GM19240 (cell line): ENCODE results near the gene ICE2.
"Not testable (repeated sequence)": the region's sequence is repeated elsewhere in the genome, so short reads cannot be mapped to it uniquely, and the experiment has no call there.

Experiments used
- DNase-seq: peaks from one replicate; pipeline ENCODE4 v3.0.0; 2011; ENCODE audit warnings: low spot score; ENCODE audit not compliant: insufficient read length

Gene ICE2

DNA sequence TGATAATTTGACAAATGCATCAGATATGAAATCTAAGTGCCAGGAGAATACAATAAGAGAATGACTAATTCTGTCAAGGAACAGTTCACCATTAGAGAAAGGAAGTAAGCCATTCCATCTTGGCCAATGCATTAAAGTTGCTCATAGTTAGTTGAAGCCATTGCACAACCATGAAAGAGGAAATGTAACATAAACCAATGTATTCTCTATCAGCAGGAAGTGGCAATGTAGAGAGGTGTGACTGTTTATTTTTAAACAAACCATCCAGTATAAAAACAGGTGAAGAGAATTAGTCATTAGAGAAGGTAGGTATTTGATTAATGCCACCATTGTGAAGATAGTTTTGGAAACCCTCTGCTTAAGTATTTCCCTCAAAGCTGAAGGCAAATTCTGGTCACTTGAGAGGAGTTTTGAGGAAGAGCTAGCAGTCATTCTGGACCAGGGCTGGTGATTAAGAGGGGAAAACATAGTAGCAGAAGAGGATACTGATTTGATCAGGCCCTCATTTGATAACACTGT lies 70.4 kb downstream of the ICE2 start:
- DNase-seq = no peak

DNA sequence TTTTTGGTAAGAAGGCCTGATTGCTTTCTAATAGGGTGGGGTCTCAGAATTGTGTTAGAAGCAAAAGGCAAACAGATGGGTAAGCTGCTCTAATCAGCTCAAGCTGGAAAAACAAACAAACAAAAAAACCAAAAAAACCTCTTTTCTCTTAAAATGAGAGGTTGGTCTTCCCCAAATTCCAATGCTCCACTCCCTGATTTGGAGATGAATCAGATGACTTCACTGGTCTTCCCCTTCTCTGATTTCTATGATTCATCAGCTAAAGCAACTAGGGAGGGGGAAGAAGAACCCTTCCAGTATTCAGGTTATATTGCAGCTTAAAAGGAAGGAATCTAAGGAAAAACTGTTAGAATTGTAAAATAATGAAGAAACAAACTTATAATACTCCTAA lies 71.5 kb downstream of the ICE2 start:
- no peak for DNase-seq

DNA sequence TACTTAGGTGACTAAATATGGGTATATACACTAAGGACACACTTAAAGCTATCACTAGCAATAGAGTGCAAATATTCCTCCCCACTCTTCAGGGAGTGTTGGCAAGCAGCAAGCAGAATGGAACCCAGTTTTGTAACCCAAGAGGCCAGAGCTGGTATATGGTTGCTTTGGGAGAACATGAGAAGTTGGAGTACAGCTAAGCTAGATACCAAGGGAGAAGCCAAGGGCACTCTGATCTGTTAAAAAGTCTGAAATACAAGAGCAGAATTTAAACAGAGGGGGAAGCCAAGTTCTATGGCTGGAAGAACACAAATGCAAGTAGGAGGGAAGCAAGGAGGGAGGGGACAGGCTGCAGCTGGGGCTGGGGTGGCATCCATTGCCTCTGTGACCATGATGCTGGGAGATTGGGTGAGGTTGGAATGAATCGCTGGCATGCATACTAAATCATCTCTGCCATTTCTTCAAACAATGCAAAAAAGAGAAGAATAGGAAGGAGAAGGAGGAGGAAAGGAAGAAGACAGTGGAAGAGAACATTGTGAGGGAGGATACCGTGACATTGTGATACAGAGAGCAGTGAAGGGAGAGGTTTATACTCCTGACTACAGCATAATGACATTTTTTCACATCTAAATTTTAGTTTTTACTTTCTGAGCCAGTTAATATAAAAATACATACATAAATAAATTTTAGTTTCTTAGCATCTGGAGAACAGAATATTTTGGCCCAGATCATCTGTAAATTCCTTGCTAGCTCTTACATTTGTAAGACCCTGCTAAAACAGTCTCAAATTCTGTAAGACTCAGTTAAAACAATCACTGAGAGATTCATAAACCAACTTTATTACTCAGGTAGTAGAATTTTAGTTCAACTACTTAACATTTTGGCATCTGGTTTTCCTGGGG lies 72.2 kb downstream of the ICE2 start:
- no peak for DNase-seq

DNA sequence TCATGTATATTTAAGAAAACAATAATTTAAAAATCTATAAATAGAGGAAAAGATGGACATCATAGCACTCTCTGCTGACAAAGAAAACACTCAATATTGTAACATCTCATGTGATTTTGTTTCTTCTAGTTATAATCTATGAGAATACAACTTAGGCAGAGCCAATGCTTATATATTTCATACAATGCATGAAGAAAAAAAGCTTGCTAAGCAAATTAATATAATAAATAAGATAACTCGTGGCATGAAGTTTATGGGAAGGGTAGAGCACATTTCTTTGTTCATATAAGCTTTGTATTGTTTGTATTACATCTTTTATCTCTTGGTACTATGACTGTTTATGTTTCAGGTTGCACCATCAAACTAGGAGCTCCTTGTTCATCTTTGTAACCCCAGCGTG lies 73.5 kb downstream of the ICE2 start:
- no peak for DNase-seq

DNA sequence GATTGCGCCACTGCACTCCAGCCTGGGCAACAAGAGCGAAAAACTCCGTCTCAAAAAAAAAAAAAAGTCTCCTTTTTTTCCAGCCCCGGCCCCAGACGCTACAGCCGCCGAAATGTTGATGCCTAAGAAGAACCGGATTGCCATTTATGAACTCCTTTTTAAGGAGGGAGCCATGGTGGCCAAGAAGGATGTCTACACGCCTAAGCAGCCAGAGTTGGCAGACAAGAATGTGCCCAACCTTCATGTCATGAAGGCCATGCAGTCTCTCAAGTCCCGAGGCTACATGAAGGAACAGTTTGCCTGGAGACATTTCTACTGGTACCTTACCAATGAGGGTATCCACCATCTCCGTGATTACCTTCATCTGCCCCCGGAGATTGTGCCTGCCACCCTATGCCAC lies 74.6 kb downstream of the ICE2 start:
- not testable (repeated sequence) for DNase-seq

DNA sequence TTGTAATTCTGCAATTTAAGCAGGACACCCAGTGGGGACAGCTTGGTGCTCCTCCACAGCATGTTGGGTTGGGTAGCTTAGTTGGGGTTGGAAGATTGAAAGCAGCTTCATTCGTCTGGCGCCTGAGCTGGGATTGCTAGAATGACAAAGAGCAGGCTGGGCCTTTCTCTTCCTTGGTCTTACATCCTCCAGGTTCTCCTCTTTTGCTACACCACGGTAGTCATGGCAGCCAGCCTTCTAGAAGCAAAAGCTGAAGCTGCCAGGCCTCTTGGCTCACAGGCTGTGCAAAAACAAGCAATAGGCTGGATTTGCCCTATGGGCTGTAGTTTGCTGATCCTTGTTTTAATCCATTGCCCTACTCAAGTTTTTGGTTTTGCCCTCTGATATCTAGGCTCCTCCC lies 78.0 kb downstream of the ICE2 start:
- no peak for DNase-seq

DNA sequence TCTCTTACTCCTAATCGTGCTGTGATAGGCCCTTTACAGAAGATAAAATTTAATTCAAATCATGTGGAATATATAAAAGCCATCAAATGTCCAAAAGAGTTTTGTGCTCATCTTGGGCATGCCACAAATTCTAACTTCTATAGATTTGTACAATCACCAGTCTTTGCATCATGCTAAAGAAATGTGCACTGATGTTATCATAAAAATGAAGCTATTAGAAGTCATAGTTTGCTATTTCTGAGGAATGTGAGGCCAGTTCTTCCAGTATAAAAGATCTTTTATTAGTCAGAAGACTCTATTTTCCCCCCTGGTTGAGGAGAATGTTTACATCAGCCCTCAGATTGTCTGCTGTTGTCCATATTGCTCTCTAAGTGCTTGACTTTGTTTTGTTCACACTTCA lies 79.0 kb downstream of the ICE2 start:
- DNase-seq = no peak

DNA sequence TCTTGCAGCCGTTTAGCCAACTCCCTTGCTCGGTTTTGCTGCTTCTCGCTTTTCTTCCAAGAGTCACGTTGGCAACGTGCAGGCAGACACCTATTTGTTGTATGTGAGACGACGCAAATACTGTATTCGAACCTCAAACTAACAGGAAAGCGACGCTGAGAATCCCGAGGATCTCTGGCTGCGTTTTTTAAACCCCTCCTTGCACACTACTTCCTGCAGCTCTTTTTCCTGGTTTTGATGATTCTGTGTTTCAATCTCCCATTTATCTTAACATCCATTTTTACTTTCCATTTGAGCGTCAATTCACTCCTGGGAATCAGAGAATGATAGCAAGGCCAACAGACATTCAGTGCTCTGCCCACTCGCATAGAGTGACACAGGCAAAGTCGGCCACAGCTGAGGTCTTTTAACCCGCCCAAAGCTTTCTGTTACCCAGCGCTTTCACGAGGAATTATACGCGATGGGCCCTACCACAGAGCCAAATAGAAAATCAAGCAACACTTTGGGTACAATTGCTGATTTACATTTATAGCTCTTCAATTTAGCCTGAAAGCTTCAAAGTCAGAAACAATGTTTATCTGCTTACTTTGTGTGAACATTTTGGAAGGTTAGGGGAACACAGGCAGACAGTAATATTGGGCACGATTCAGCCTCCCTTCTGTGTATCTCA lies 79.6 kb downstream of the ICE2 start:
- DNase-seq = no peak

DNA sequence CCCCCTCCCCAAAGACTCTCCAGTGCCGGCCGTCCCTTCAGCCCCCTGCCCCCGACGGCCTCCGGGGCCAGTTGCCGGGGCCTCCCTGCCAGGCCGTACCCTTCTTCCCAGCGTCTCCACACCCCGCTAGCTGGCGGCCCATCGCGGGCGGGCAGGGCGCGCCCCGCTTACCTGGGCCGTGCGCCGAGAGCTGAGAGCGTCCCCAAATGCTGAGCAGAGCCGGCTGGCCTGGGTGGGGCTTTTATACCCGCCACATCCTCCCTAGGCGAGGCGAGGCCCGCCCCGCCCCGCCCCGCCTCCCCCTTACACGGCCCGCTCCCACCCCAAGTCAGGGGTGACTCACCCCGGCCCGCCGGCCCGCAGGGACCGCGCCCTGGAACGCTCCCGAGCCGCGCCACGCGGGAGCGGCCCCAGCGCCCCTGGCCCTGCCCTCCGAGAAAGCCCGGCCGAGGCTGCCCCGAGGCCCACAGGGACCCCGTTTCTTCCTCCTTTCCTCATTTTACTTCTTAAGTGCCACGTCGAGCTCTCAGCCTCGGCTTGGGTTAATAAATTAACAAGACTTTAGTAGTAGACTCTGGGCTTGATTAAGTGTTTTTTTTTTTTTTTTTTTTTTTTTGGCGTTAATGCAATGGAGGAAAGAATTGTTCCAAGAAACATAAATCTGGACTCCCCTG lies 81.0 kb downstream of the ICE2 start, which contains the start of gene ANXA2:
TSS of gene ANXA2 (minus strand) at position 215 of the 674 bp plus-strand sequence. CDS start 11,911 bp downstream, outside the sequence.
- peak; percentile 51 for DNase-seq

DNA sequence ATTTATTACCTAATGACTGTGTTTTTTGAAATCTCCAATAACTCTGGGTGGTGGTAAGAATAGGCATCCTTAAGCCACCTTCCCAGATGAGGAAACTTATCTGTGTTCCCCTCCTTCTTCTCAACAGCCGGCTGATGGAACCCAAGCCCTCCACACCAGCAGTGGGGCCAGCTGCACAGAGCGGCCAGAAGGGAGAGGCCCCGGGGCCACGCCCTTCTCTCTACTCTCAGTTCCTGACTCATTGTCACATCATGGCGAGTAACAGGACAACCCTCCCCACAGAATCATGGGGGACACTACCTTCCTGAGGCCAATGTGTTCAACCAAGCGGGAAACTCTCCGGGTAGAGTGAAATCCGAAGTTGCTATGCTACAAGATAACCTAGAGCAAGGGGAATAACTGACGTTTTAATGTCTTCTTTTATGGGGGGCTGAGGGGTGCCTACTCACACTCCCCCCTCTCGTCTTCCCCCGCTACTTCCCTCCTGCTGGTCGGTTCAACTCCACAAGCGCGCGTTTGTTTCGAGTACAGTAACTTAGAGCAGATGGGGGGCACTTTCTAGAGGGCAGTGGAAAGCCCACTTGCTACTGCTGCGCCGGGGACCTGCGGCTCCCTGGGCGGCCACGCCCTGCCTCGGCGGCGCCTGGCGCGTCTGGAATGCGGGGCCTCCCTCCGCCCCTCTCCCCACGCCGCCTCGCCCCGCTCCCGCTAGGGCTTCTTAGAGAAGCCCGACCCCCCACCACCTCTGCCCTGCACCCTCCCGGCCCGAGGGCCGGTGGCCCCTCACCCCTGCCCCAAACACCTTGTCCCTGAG lies 81.8 kb downstream of the ICE2 start:
- peak; percentile 48 for DNase-seq

DNA sequence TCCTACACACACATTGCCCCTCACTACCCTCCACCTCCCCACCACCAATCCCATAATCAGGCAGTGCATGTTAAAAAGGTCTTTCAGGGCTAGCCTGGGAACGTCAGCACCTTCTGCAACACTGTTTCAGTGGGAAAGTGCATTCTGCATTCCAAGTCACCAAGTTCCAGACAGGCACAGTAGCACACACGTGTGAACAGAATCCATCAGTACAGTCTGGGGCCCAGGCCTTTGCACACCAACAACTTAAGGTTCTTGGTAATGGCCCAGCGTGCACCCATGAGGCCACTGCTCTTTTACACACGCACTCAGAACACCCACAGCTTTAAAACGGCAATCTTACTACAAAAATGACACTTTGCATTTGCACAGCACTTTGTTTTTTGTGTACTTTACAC lies 82.4 kb downstream of the ICE2 start:
- DNase-seq = no peak

DNA sequence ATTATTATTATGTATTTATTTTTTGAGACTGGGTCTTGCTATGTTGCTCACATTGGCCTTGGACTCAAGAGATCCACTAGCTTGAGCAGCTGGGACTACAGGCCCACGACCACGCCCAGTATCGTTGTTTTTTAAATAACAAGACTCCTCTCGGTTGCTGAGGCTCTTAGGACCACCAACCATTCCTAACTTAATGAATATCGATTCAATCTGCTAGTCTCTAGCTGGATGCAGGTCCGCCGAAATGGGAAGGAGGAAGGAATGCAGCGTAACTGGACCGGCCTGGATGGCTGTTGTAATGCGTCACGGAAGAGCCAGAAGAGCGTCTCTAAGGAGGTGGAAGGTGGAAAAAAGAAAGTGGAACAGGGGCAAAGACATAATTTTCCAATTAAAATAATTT lies 82.8 kb downstream of the ICE2 start:
- no peak for DNase-seq

DNA sequence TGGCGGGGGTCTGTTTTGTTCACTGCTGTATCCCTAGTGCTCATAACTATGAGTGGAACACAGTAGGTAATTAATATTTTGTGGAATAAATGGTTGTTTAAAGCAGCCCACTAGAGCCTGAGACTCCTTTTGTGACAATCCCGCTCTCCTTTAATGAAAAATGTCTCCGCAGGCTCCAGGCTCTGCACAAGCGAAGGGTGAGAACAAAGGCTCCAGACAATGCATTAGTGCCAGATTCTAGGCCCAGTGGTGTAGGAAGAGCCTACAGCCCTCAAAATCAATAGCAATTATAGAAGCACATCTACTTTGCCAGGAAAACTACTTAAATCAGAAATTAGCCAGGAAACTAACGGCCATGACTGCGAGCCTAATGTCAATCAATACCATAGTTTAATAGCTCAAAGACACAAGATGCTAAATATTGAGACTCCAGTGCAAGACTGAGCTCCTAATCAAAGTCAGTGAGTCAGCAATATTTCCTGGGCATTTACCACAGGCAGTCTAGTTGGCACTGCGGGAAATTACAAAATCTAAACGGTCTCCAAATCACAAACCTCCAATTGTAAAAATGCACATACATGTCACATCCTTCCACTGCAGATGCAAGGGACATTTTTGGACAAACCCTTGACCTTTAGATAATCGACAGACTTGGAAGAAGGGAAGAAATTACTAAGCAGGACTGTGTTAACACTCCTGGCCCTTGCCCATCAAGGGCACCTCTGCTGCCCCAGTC lies 83.5 kb downstream of the ICE2 start:
- DNase-seq = no peak

DNA sequence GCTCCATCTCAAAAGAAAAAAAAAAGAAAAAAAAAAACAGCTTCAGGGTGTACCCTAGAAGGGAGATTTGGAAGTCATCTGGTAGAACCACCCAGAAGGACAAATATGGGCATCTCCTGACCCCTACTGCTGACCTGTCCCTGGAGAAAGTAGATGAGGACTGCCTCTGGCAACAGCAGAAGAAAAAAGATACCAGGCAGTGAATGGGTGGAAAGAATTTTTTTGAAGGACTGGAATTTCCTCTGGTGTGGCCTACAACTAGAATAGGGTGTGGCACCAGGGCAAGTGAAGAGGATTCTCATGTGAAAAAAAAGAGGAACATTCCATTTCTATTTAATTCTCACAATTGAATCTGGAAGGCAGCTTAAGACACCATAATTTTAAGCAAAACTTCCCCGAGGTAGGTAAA lies 84.2 kb downstream of the ICE2 start:
- no peak for DNase-seq

DNA sequence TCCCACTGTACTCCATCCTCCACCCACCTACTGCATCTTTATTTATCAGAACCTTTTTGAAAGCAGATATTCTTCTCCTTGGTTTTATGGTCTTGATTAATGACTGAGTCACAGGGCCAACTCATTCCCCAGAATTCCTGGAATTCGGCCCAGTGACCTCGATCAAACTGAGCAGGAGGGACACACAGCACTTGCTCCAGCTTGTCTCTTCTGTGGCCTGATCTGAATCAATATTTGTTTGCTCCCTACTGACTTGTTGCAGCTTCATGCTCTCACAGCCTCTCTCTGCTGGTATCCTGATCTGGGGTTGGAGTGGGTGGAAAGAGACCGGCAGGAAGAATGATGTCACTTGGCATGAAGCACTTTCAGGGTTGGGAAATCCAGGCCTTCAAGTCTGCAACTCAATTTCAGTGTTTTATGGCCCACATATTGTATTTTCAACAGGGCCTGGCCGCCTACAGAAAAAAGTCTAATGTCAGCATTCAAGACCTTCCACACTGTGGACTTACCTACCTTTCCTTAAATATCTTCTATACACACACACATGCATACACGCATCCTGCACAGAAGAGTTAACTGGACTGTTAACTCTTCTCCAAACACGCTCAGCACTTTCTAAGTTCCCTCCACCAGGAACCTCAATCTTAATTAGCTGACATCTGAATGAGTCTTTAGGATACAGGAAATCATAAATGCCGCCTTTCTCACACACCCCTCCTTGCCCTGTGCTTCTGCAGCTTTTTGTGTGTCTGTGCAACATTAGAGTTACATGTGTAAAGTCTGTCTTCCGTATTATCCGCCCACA lies 85.8 kb downstream of the ICE2 start:
- no peak for DNase-seq

DNA sequence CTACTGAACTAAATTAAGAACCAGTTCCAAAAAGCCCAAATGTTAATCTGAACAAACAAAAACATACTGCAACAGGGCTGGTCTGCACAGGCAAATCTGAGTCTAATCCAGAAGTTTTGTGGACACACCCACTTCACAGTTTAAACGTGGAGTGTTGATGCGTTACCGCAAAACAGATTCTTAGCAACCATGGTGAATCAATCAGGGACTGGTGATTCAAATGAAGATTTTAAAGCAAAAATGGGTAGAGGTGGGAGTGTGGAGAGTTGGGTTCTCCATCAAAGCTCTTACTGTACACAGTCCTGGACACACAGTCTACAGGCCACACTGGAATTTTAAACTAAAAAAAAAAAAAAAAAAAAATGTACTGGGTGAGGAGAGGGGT lies 86.3 kb downstream of the ICE2 start:
- DNase-seq = no peak

DNA sequence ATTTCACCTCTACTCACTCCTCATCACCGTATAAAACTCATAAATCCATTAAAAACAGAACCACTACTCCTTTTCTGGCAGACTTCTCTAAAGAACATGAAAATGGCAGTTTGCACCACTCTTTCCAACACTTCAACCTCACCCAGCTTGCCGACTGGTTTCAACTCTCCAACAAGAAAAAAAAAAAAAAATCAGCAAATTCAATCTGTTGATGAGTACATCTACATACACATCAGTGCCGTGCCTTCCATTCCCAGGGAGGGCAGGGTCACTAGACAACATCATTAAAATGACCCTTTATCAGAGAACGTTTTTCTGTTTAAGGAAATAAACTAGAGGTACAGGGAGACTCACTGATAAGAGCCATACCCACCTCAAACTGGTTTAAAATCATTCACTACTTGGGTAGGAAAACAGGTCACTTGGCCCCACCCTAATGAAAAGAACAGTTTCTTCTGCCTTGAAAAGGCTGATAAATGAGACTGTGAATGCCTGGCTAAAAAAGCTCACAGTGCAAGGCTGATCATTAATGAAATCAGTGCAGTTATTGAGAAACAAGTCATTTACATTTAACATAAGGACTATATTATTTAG lies 87.1 kb downstream of the ICE2 start:
- no peak for DNase-seq

DNA sequence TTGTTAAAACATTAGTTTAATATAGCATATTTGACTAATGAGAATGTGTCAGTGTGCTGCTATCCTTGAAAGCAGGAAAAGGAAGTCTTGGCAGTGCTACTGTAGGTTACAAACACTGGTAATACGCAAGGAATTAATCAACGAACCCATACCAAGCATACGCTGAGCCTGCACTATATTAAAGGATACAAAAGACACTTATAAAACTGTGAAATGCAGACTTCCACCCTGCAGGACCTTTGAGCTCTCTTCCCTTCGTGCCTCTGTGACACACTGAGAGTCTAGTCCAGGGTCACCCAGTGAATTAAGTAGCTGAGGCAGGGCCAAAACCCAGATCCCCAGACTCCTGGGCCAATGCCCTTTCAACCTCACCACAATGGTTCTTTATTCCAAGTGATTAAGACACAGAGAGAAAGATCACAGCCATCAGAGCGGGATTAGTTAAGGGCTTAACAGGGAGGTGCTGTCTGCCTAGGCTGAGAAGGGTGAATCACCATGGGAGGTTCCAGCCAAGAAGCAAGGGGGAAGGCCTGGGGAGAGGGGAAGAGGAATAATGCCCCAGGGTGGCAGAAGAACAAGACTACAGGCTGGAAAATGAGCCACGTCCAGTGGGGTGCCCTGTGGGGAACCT lies 88.0 kb downstream of the ICE2 start:
- DNase-seq = no peak

DNA sequence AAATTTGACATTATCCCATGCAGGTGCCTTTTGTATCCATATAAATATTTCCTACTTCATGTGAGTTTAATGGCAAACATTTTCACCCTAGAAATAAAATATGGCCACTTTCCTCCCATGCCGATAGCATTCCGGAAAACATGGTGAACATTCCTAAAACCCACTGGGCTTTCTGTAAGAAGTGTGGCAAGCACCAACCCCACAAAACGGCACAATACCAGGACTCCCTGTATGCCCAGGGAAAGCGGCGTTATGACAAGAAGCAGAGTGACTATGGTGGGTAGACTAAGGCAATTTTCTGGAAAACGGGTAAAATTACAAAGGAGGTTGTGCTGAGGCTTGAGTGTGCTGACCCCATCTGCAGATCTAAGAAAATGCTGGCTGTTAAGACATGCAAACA lies 88.7 kb downstream of the ICE2 start:
- no peak for DNase-seq
